ENCODE data around the gene ZBTB43.

ZBTB43 gene

DNA sequence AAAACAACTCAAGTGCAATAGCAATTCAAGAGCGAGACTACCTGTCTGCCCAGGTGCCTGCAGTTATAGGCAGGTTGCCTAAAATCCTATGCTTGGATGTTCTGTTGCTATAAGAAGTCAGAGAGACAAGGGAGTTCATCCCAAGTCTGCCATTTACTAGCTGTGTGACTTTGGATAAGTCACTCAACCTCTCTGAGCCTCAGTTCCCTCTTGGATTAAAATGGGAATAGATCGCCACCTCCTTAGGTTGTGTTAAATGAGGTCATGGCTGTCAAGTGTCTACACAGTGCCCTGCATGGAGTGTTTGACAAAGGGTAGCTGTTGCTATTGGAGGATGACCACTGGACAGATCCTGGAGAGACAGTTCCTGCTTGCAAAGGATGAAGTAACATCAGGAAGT lies 54.3 kb downstream of the ZBTB43 start:
- no peak for DNase-seq (ENCODE audit: low read depth)

DNA sequence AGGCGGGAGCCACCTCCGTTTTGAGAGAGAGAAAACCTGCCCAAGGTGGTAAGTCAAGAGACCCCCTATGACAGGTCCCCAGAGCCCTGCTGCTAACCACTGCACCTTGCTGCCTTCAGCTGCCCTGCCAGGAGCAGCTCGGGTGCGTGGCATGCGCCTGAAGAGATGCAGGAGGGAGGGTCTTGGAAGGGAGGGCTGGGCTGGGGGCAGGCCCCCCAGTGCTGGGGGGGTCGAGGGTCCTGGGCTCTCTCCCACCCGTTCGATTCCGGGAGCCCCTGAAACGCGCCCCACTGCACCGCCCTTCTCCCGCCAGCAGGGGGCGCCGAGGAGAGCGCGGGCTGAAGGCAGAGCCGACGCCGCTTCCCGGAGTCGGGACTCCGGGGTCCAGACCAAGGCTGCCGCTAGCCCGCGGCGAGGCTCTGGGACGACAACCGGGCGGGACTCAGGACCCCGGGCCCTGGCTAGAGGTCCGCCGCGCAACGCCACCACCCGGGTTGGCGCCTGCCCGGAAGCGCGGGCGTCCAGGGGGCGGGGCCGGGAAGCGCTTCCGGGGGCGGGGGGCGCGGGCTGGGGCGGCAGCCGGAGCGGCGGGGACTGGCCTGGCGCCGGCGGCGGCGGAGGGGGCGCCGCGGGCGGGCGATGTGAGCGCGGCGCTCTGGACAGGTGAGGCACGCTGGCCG lies 55.4 kb downstream of the ZBTB43 start, which contains the start of gene ZBTB34:
Gene ZBTB34, plus strand, starts transcription at position 563 of the 680 bp plus-strand sequence. CDS start 18,761 bp downstream, outside the sequence.
- no peak for DNase-seq (ENCODE audit: low read depth)

DNA sequence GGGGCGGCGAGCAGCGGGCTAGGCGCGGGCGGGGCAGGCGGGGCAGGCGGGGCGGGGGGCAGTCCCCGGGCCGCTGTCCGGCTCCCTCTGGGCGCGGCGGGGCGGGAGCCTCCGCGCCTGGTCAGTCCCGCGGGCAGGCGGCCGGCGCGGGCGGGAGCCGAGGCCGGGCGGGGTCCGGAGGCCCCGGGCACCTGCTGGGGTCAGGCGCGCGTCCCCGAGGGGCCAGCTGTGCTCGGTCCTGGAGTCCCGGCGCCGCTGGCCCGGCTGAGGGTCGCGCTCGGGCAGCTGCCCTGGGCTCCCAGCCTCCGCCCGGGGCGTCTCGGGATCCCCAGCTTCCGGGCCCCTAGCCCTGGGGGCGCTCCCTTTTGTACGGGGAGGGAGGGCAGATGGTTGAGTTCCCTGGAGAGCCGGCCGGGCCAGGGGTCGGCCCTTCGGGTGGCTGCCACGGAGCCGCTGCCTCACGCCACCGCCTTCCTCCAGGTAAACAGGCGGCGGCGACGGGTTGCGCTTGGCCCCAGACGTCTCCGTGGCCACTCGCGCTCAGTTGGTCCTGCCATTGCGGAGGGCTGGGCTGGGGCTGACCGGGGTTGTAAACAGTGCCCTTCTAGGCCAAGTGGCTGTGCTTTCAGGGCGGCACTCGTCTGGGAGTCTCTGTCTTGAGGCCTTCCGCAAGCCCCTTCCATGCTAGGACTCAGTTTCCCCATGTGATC lies 56.1 kb downstream of the ZBTB43 start:
- DNase-seq (ENCODE audit: low read depth): no peak

DNA sequence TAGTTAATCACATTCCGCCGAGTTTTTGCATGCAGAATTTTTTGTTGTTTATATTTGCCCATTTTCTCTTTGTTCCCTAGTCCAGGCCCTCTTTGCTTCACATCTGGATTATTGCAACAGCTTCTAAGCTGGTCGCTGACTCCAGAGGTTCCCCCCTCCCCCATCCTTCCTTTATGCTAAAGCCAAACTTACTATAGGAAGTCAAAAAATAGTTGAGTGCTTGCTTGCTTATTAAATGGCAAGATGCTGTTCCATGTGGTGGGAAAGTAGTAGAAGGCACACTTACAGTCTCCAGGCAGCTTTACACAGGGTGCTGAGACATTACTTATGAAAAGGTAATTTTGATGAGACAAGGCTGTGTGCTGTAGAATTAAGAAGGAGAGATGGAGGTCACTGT lies 56.9 kb downstream of the ZBTB43 start:
- peak; percentile 61 for DNase-seq (ENCODE audit: low read depth)

DNA sequence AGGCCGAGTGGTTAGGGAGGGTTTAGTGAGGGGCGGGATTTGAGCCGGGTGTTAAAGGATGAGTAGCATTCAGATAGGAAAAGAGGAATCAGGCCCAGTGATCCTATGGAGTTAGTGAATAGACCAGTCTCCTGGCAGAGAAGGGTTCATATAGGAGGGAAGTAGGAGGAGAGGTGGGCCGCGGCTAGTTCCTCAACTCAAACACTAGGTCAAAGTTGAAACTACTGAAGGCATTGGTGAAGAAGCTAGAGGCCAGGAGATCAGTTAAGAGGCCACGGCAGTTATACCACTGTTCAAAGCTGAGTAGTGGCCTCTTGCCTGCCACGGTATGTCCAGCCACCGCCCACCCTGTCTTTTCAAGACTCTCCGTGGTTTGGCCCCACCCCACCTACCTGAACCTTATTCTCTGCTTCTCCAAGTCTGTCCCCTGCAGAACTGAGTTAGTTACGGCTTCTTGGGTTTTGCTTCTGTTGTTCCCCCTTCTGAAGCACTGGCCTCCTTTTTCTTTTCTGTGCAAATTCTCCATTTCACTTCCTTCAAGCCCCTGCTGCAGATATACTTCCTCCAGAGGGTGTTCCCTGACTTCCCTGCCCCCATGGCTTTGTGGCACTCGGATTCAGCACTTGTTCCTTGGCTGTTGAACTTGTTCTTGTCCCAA lies 57.4 kb downstream of the ZBTB43 start:
- DNase-seq (ENCODE audit: low read depth): no peak

DNA sequence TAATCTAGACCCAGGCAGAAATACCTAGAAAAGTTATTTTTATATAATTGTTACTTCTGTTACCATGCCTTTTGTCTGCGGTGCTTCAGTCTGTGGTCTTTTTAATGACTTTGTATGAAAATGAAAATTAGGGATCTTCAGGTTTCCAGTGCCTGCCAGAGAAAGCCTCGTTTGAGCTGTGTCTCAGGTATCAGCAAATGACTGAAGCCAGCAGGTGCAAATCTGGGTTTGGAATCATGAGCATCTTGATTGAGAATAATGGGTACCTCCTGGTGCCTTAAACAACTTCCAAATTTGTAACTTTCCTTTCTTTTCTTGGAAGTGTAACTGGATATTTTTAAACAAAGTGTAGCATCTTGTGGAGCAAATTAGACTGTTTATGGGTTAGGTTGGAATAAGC lies 59.9 kb downstream of the ZBTB43 start:
- DNase-seq (ENCODE audit: low read depth): no peak

DNA sequence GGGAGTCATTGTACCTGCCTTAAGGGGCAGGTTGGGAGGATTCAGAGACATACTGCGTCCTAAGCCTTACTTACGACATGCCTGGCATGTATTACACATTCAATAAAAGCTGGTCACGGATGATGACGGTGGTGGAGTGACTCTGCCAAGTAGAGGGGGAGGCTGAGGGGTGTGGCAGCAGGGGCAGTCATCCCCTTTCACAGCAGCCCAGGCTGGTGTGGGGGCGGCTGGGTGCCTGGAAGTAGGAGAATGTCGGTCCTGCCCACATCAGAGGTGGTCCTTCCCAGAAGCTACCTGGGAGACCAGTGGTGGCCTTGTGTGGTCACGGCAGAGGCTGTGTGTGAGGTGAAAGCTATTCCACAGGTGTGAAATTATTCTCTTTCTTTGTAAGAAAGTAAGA lies 64.5 kb downstream of the ZBTB43 start:
- DNase-seq (ENCODE audit: low read depth): no peak

DNA sequence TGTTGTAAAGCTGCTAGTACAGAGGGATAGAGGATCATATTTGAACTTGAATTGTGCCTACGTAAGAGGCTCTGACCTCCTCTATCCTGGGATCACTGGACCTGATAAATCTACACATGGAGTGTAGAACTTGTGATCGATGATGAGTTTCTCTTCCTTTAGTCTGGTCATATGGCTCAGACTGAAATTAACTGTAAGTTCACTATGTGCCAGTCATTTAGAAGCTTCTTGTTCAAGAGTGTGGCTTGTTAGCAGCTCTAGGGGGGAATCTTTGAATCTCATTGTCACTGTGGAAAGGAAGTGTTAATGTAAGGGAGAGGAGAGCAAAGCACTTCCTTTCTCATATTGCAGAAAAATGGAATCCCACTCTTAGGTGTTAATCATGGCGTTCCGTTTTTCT lies 67.7 kb downstream of the ZBTB43 start:
- DNase-seq (ENCODE audit: low read depth): no peak

DNA sequence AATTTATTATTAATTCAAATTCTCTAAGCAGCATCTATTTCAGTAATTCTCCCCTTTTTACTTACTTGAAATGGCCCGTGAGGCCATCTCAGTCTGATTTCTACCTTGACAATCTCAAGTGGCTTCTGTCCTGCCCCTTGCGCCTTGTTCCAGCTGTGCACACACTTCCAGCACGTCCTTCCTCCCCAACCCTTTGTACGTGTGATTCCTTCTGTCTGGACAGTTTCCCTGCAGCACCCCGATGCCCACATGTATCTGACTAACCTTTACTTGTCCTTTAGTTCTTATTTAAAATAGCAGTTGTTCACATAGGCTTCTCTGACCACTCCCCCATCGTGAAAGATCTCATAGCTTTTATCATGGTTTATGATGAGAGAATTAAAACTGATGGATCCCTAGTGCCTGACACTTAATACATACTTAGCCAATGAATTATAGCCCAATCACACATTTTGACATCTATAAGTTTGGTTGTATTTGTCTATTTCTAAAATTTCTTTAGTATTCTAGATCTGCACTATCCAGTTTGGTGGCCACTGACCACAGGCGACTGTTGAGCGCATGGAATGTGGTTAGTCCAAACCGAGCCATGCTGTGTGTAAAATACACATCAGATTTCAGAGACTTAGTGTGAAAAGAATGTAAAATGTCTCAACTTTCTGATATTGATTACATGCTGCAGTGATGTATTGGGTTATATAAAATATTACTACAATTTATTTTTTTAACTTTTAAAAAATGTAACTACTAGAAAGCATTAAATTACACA lies 69.9 kb downstream of the ZBTB43 start:
- DNase-seq (ENCODE audit: low read depth): no peak

DNA sequence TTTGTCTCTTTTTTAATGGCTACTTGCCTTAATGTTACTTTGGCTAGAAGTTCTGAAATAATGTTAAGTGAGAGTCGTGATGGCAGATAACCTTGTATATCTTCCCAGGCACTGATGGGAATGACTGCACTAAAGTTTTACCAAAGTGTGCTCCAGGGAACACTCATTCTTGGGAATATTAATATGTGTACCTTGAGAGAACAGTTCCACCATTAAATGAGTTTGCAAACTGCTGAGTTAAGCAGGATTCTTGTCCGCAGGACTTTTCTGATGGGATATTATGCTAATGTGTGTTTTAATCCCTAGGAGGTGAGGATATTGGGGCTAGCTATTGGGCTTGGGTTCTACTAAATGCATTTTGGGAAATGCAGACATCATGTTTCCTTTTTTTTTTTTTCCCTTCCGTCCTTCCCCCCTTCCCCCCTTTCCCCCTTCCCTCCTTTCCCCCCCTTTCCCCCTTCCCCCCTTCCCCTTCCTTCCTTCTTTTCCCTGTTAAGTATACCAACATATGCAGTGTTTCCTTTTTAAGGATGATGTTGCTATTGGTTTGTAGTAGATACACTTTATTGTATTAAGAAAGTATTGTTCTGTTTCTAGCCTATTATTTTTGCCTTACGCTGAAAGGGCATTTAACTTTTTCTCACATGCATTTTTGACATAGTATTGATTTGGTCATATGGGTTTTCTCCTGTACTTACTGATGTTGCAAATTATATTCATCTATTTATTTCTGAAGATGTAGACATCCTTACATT lies 71.1 kb downstream of the ZBTB43 start:
- no peak for DNase-seq (ENCODE audit: low read depth)

DNA sequence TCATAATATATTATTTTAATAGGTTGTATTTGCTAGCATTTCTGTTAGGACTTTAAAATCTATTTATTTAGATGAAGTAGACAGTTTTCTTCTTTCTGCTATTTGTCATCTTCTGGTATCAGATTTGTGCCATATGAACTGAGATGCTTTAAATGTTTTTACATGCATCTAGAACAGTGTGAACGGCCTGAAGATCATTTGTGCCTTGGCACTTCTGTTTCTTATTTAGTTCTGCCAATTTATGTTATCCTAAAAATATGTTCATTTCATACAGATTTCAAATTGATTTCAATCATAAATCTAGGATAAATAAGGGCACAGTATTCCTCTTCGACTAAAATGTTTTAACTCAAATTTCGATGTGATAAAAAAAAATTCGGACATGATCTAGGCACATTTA lies 71.7 kb downstream of the ZBTB43 start:
- DNase-seq (ENCODE audit: low read depth): no peak

DNA sequence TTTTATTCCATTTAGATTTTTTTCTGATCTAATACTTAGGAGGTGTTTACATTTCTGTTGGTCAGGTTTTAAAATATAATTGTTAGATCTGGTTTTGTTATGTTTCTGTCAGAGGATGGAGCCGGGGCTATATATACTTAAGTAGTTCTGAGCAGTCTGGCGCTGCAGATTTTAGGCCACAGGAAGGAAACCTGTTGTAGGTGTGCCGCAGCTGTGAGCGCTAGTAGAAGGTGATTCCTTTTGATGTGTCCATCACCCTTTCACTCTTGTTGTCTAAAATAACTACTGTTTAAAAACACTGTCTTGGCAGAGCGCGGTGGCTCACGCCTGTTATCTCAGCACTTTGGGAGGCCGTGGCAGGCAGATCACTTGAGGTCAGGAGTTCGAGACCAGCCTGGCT lies 72.6 kb downstream of the ZBTB43 start:
- DNase-seq (ENCODE audit: low read depth): no peak

DNA sequence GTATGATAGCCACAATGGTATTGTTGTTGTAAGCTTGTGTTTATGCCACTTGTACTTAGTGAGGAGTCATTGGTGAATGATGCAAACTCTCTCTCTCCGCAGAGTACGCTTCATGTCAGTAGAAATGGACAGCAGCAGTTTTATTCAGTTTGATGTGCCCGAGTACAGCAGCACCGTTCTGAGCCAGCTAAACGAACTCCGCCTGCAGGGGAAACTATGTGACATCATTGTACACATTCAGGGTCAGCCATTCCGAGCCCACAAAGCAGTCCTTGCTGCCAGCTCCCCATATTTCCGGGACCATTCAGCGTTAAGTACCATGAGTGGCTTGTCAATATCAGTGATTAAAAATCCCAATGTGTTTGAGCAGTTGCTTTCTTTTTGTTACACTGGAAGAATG lies 74.4 kb downstream of the ZBTB43 start:
- no peak for DNase-seq (ENCODE audit: low read depth)

DNA sequence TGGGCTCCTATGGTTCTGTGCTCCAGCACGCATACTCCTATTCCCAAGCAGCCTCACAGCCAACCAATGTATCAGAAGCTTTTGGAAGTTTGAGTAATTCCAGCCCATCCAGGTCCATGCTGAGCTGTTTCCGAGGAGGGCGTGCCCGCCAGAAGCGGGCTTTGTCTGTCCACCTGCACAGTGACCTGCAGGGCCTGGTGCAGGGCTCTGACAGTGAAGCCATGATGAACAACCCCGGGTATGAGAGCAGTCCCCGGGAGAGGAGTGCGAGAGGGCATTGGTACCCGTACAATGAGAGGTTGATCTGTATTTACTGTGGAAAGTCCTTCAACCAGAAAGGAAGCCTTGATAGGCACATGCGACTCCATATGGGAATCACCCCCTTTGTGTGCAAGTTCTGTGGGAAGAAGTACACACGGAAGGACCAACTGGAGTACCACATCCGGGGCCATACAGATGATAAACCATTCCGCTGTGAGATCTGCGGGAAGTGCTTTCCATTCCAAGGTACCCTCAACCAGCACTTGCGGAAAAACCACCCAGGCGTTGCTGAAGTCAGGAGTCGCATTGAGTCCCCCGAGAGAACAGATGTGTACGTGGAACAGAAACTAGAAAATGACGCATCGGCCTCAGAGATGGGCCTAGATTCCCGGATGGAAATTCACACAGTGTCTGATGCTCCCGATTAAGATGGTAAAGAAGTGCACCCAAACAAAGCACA lies 75.5 kb downstream of the ZBTB43 start:
- DNase-seq (ENCODE audit: low read depth): no peak

DNA sequence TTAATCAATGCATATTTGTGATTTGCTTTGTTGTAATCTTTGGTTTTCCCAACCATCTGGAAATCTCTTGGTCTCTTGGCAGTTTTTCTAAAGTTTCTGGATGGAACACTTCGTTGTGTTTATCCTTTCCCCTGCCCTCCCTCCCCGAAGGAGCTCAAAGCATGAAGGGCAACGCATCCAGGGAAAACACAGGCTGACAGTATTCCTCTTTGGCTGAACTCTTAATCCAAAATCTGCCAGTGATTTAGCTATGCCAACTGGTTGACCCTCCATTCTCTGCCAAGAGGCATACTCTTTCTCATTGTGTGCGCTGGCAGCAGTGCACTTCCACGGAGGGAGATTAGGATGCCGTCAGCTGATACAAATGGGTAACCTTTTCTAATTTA lies 76.1 kb downstream of the ZBTB43 start:
- DNase-seq (ENCODE audit: low read depth): no peak

DNA sequence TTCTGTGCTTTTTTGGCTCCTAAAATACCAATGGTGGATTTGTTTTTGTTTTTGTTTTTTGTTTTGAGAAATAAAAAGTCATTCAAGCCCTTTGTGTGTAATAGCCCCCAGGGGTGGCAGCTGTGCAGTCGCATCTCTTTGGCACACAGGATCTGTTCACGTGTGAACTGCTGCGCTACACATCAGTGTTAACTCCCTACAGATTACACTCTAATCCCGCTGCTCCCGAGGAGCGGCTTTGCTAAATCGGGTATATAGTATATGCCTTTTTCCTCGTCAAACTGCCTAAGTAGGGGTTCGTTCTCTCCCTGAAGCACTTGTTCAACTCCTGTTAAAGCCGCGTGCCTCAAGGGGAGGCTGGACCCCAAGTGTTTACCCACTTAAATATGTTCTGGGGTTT lies 77.9 kb downstream of the ZBTB43 start:
- no peak for DNase-seq (ENCODE audit: low read depth)

DNA sequence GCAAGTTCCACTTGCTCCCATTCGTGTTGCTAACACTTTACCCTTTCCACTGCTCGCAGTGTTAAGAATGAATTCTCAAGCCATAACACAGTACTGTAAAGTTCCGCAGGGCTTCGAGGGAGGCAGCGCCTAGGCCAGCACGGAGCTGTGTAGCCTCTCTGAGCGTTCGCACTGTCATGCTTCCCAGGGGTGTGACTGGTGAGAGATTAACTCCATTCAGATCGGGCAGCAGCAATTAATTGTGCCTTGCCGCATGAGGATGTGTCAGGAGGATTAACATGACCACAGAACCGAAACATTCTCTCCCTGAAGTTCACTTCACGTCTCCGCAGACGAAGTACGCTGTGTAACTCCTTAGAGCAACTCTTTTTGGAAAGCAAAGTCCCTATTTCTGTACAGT lies 78.8 kb downstream of the ZBTB43 start:
- DNase-seq (ENCODE audit: low read depth): no peak

DNA sequence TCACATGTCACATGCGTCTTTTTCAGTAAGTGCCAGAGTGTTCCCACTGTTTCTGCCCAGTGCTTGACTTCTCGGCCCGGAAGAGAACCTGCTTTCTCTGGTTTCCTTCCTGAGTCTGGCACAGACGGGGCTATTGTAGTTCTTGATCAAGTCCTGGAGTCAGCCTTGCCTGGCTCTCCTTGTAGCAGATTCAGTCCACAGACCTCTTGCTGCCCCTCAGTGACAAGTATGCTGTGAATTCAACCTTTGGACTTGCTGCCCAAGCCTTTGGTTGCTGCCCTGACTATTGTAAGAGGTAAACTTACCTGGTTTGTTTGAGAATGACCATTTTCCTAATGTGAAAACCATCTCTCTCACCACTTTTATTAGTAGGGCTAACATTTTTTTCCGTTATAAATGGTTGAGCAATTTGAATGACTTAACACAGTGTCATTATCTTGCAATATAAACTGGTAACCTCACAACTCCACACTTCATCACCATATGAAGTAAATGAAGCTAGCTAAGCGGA lies 80.3 kb downstream of the ZBTB43 start:
- DNase-seq (ENCODE audit: low read depth): no peak

DNA sequence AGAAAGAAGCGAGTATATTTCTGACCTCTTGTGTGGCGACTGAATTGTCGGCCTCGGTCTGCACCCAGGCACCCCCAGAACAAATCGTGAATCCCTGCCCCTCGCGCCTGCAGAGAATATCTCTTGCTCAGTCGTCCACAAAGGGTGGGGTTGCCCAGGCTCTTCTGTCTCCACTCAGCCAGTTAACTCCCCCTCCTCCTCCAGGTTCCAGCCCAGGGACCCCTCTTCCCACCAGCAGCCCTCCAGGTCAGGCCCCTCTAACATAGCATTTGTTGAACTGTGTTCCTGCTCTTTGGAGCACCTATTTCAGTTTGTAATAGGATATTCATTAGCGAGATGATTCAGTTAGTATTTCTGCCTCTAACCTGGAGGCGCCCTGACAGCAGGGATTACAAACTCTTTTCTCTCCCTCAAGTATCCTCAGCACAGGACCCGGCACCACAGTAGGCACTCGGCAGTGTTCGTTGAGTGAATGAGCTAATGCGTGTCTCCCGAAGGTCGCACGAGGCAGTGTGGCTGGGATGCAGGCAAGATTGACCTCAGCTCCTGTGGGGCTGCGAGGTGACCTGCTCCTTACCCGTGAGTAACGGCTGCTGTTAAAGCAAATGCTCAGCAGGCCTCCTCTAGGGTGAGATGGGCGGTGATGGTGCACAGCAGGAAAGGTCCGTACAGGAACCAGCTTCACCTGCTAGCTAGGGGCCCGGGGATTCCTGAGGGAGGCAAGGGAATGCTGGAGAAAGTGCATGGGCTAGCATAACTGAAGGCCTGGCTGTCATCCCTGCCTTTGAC lies 81.4 kb downstream of the ZBTB43 start:
- no peak for DNase-seq (ENCODE audit: low read depth)

DNA sequence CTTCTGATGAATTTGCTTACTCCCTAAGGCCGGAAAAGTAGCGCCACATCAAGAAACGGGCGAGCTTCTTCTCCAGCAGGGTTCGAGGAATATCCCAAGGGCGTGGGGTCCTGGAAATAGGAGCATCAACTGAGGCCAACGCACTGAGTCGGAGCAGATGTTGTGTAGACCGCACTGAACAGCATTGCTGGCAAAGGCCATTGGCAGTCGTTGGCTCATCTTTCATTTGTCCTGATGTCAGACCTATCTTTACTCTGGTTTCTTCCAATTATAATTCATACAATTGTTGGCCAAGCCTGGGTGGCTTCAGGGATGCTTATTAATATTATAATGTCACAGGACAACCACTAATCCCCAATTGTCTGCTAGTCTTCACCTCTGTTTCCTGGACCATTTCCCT lies 82.1 kb downstream of the ZBTB43 start:
- DNase-seq (ENCODE audit: low read depth): no peak
